ENCODE data around the gene LCTL.
"Not testable (repeated sequence)": the region's sequence is repeated elsewhere in the genome, so short reads cannot be mapped to it uniquely, and the experiment has no call there.

Gene LCTL

GRCh38 chr15:66524838-66525237 lies 41.0 kb downstream of the LCTL start:
- no peaks in the 10 kb centered on the region for H3K27me3 ChIP-seq (ENCODE audit: control insufficient read depth, insufficient read depth, low read length)
- no peaks in the 10 kb centered on the region for H3K9me3 ChIP-seq (ENCODE audit: control insufficient read depth, insufficient read depth, low read length)
- no peaks in the 10 kb centered on the region for H3K4me1 ChIP-seq (ENCODE audit: control insufficient read depth, insufficient read depth, low read length)
- 100% methylated on average over 1 of the region's 4 CpGs for WGBS (ENCODE audit: insufficient coverage, insufficient read length)
- H3K27ac ChIP-seq (ENCODE audit: low read length), result no peak overlapping the region
- no peak for DNase-seq (ENCODE audit: low read depth, low spot score)
- no peak overlapping the region for H3K4me3 ChIP-seq (ENCODE audit: low read length)
- peaks cover 14% of the 10 kb centered on the region; the same call in 1 of the 2 replicates for H3K36me3 ChIP-seq (ENCODE audit: control insufficient read depth, insufficient read depth, low read length)

- no peaks in the 10 kb centered on the region for H3K27me3 ChIP-seq (ENCODE audit: control insufficient read depth, insufficient read depth, low read length)
- no peak for DNase-seq (ENCODE audit: low read depth, low spot score)
- no peak overlapping the region for H3K27ac ChIP-seq (ENCODE audit: low read length)
- H3K36me3 ChIP-seq (ENCODE audit: control insufficient read depth, insufficient read depth, low read length), result peaks cover 10% of the 10 kb centered on the region; the same call in 1 of the 2 replicates
- WGBS (ENCODE audit: insufficient coverage, insufficient read length), result no CpG with 5 or more reads among the region's 3 CpGs
- no peaks in the 10 kb centered on the region for H3K9me3 ChIP-seq (ENCODE audit: control insufficient read depth, insufficient read depth, low read length)
- no peaks in the 10 kb centered on the region for H3K4me1 ChIP-seq (ENCODE audit: control insufficient read depth, insufficient read depth, low read length)
- no peak overlapping the region for H3K4me3 ChIP-seq (ENCODE audit: low read length)
Measured at GRCh38 chr15:66523926-66524325, 41.9 kb downstream of the LCTL start.

- WGBS (ENCODE audit: insufficient coverage, insufficient read length), result no CpG with 5 or more reads among the region's 2 CpGs
- H3K27ac ChIP-seq (ENCODE audit: low read length), result no peak overlapping the region
- H3K9me3 ChIP-seq (ENCODE audit: control insufficient read depth, insufficient read depth, low read length), result no peaks in the 10 kb centered on the region
- H3K36me3 ChIP-seq (ENCODE audit: control insufficient read depth, insufficient read depth, low read length), result peaks cover 12% of the 10 kb centered on the region; the same call in 1 of the 2 replicates
- H3K27me3 ChIP-seq (ENCODE audit: control insufficient read depth, insufficient read depth, low read length), result no peaks in the 10 kb centered on the region
- no peak for DNase-seq (ENCODE audit: low read depth, low spot score)
- H3K4me1 ChIP-seq (ENCODE audit: control insufficient read depth, insufficient read depth, low read length), result no peaks in the 10 kb centered on the region
- no peak overlapping the region for H3K4me3 ChIP-seq (ENCODE audit: low read length)
Measured at GRCh38 chr15:66515901-66516322, 49.9 kb downstream of the LCTL start.

- Histone ChIP-seq H3K4me1 (ENCODE audit: control insufficient read depth, insufficient read depth, low read length) (no peaks in the 10 kb centered on the region), H3K27ac (ENCODE audit: low read length) (no peak overlapping the region), H3K36me3 (ENCODE audit: control insufficient read depth, insufficient read depth, low read length) (peaks cover 8% of the 10 kb centered on the region; the same call in 1 of the 2 replicates), H3K4me3 (ENCODE audit: low read length) (no peak overlapping the region), H3K27me3 (ENCODE audit: control insufficient read depth, insufficient read depth, low read length) (no peaks in the 10 kb centered on the region), H3K9me3 (ENCODE audit: control insufficient read depth, insufficient read depth, low read length) (no peaks in the 10 kb centered on the region)
- DNase-seq (ENCODE audit: low read depth, low spot score), result no peak
- no CpG with 5 or more reads among the region's 3 CpGs for WGBS (ENCODE audit: insufficient coverage, insufficient read length)
Measured at GRCh38 chr15:66514586-66514985, 51.2 kb downstream of the LCTL start.

- no peak overlapping the region for H3K27ac ChIP-seq (ENCODE audit: low read length)
- no peak overlapping the region for H3K4me3 ChIP-seq (ENCODE audit: low read length)
- DNase-seq (ENCODE audit: low read depth, low spot score), result no peak
- H3K9me3 ChIP-seq (ENCODE audit: control insufficient read depth, insufficient read depth, low read length), result no peaks in the 10 kb centered on the region
- no peaks in the 10 kb centered on the region; the same call in 1 of the 2 replicates for H3K36me3 ChIP-seq (ENCODE audit: control insufficient read depth, insufficient read depth, low read length)
- WGBS (ENCODE audit: insufficient coverage, insufficient read length), result no CpG with 5 or more reads among the region's 3 CpGs
- no peaks in the 10 kb centered on the region for H3K4me1 ChIP-seq (ENCODE audit: control insufficient read depth, insufficient read depth, low read length)
- no peaks in the 10 kb centered on the region for H3K27me3 ChIP-seq (ENCODE audit: control insufficient read depth, insufficient read depth, low read length)
Measured at GRCh38 chr15:66508293-66508883, 57.4 kb downstream of the LCTL start.

GRCh38 chr15:66505818-66506217 lies 60.0 kb downstream of the LCTL start:
- H3K4me1 ChIP-seq (ENCODE audit: control insufficient read depth, insufficient read depth, low read length), result no peaks in the 10 kb centered on the region
- no CpG with 5 or more reads among the region's 4 CpGs for WGBS (ENCODE audit: insufficient coverage, insufficient read length)
- H3K27ac ChIP-seq (ENCODE audit: low read length), result no peak overlapping the region
- DNase-seq (ENCODE audit: low read depth, low spot score), result no peak
- no peaks in the 10 kb centered on the region for H3K27me3 ChIP-seq (ENCODE audit: control insufficient read depth, insufficient read depth, low read length)
- H3K36me3 ChIP-seq (ENCODE audit: control insufficient read depth, insufficient read depth, low read length), result peaks cover 17% of the 10 kb centered on the region; the same call in 1 of the 2 replicates
- H3K4me3 ChIP-seq (ENCODE audit: low read length), result peak overlapping the region; percentile 70; the same call in 1 of the 2 replicates
- no peaks in the 10 kb centered on the region for H3K9me3 ChIP-seq (ENCODE audit: control insufficient read depth, insufficient read depth, low read length)

GRCh38 chr15:66505430-66505811 lies 60.4 kb downstream of the LCTL start:
- no peaks in the 10 kb centered on the region for H3K4me1 ChIP-seq (ENCODE audit: control insufficient read depth, insufficient read depth, low read length)
- H3K9me3 ChIP-seq (ENCODE audit: control insufficient read depth, insufficient read depth, low read length), result no peaks in the 10 kb centered on the region
- H3K27ac ChIP-seq (ENCODE audit: low read length), result no peak overlapping the region
- WGBS (ENCODE audit: insufficient coverage, insufficient read length), result no CpG with 5 or more reads among the region's 13 CpGs
- no peaks in the 10 kb centered on the region for H3K27me3 ChIP-seq (ENCODE audit: control insufficient read depth, insufficient read depth, low read length)
- H3K36me3 ChIP-seq (ENCODE audit: control insufficient read depth, insufficient read depth, low read length), result peaks cover 21% of the 10 kb centered on the region; the same call in 1 of the 2 replicates
- H3K4me3 ChIP-seq (ENCODE audit: low read length), result peak overlapping the region; percentile 70
- no peak for DNase-seq (ENCODE audit: low read depth, low spot score)

GRCh38 chr15:66504563-66505429 lies 61.0 kb downstream of the LCTL start, which contains the start of the genes RPL4 and ZWILCH:
Gene RPL4, minus strand, starts transcription at chr15:66504855. Its CDS starts 65 bp downstream, at chr15:66504790.
Gene ZWILCH, plus strand, starts transcription at chr15:66505326. Its CDS starts 13 bp downstream, at chr15:66505339.
- Histone ChIP-seq H3K9me3 (ENCODE audit: control insufficient read depth, insufficient read depth, low read length) (no peaks in the 10 kb centered on the region), H3K36me3 (ENCODE audit: control insufficient read depth, insufficient read depth, low read length) (peaks cover 26% of the 10 kb centered on the region), H3K27me3 (ENCODE audit: control insufficient read depth, insufficient read depth, low read length) (no peaks in the 10 kb centered on the region), H3K27ac (ENCODE audit: low read length) (no peak within 1 kb of the TSS), H3K4me3 (ENCODE audit: low read length) (peak within 1 kb of the TSS; percentile 70), H3K4me1 (ENCODE audit: control insufficient read depth, insufficient read depth, low read length) (no peaks in the 10 kb centered on the region)
- no peak for DNase-seq (ENCODE audit: low read depth, low spot score)
- no CpG with 5 or more reads among the region's 46 CpGs for WGBS (ENCODE audit: insufficient coverage, insufficient read length)

DNA sequence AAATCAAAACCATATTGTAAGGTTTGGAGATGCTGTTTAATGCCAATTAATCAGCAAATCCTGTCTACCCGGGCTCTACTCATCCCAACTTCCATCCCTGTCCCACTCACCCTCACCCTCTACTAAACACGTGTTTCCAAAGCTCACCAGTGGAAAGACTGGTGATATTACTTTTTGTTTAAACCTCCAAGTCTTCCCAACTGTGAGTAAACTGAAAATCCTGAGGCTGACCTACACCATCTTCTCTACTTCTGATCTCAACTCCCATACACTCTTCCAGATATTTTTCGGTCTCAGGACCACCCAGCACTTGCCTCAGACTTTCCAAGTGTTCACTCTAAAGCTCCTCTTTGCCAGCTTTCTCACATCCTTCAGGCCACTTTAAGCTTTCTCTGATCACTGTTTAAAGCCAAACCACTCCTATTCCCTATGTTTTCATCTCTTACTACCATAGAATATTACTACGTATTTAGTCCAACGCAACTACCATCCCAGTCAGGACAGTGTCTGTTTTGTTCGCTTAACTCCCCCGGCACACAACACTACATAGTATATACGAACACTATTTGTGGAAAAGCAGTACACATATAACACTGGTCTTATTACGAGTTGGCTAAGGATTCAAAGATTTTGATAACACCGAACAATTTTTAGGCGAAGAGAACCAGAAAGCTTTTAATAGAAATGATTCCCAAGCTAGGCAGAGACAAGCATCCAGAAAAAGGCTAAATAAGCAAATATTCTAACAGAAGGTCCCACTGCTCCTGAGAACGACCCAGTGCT lies 61.8 kb downstream of the LCTL start:
- WGBS (ENCODE audit: insufficient coverage, insufficient read length), result no CpG with 5 or more reads among the region's 12 CpGs
- H3K4me1 ChIP-seq (ENCODE audit: control insufficient read depth, insufficient read depth, low read length), result no peaks in the 10 kb centered on the region
- H3K4me3 ChIP-seq (ENCODE audit: low read length), result peak overlapping the region; percentile 70
- H3K9me3 ChIP-seq (ENCODE audit: control insufficient read depth, insufficient read depth, low read length), result no peaks in the 10 kb centered on the region
- no peak for DNase-seq (ENCODE audit: low read depth, low spot score)
- no peak overlapping the region for H3K27ac ChIP-seq (ENCODE audit: low read length)
- peaks cover 30% of the 10 kb centered on the region for H3K36me3 ChIP-seq (ENCODE audit: control insufficient read depth, insufficient read depth, low read length)
- H3K27me3 ChIP-seq (ENCODE audit: control insufficient read depth, insufficient read depth, low read length), result no peaks in the 10 kb centered on the region

DNA sequence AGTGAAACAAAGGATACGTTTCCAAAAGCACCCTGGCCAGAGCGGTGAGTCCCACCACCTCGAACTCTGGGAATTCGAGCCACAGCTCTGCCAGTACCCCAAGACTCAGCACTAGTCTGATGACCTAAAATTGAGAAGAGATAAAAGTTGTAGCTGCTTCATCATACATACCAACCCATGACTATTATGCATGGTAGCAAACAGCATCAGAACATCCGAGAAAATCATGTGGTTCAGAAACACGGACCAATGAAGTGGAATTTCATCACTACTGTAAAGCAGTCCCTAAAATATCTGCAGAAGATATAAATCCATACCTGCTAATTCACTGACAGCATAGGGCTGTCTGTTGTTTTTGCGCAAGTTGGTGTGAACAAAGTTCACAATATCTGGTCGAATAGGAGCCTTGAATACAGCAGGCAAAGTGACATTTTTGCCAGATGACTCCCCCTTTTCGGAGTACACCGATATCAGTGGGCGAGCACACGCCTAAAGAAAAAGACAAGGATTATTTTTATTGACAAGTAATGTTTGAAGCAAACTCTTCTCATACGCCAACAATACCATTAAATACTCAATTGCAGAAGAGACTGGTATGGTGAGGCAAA lies 62.7 kb downstream of the LCTL start:
- Histone ChIP-seq H3K4me3 (ENCODE audit: low read length) (peak overlapping the region; percentile 21; the same call in 1 of the 2 replicates), H3K36me3 (ENCODE audit: control insufficient read depth, insufficient read depth, low read length) (peaks cover 35% of the 10 kb centered on the region)
- DNase-seq (ENCODE audit: low read depth, low spot score); H3K9me3 ChIP-seq (ENCODE audit: control insufficient read depth, insufficient read depth, low read length); H3K27me3 ChIP-seq (ENCODE audit: control insufficient read depth, insufficient read depth, low read length); H3K27ac ChIP-seq (ENCODE audit: low read length); H3K4me1 ChIP-seq (ENCODE audit: control insufficient read depth, insufficient read depth, low read length): not testable (repeated sequence)
- WGBS (ENCODE audit: insufficient coverage, insufficient read length), result no CpG with 5 or more reads among the region's 13 CpGs

Data from iPS DF 6.9 (cell line).